ENCODE measurements around the gene POLL. TPM values are rescaled to one million over a fixed set of nuclear protein-coding genes. Genes with fewer than 3 reads are reported as not detected.

The POLL gene
- total RNA-seq: 20.3 TPM

DNA sequence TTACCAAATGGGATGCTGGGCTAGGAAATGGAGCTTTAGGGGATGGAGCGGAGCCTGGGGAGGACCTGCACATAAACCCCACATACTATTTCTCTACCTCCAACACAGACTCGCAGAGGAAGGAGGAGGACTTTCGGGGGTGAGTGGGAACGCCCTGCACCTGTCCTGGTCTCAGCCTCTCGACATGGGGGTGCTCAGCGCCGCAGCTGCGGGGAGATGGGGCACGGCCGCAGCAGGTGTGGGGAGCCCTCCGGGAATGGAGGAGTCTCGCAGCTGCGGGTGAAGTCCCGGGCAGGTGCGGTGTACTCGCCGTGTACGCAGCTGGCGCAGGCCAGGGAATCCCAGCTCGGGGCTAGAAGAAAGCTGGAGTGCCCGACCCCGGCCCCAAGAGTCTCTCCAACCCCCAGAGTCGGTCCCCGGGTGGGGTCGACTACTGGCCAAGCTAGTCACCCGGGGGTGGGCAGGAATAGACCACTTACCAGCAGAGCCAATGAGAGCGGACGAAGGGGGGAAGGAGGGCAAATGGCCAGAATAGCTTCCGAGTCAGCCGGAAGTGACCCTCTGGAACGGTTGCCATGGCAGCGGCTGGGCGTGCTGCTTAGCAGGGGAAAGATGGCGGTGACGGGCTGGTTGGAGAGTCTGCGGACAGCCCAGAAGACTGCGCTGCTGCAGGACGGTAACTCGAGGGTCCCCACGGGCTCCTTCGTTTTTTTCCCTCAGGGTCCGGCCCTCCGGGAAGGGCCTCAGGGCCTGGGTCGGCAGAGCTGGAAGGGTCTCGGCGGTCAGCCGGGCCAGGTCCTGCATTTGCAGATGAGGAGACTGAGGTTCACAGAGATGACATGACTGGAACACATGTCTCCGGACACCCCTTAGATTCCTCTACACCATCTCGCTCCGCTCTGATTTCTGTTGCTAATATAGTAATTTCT lies at the start of gene POLL, which contains the start of gene DPCD:
POLL (minus strand) TSS at position 533 of the 929 bp plus-strand sequence. CDS start 897 bp downstream, outside the sequence.
DPCD (plus strand) TSS at position 597 of the 929 bp plus-strand sequence; CDS start at position 613, 16 bp downstream.

Small RNA genes within 50 kb of the gene (small RNA-seq; reads per million reads assigned to genes)
- not detected for gene MIR3158-1 (ENCODE audit: low replicate concordance)
- gene RNU6-1165P (ENCODE audit: low replicate concordance): not detected

Other genes with a start within 250 kb of the POLL start
- gene BTRC, start 234.1 kb downstream of the POLL start, total RNA-seq: 52.9 TPM
- 12.8 TPM for gene DPCD, start 64 bp upstream of the POLL start, total RNA-seq
- 73.2 TPM for gene FBXW4, start 106.9 kb upstream of the POLL start, total RNA-seq
- not detected for gene FGF8, start 187.9 kb upstream of the POLL start, total RNA-seq
- 26.3 TPM for gene NPM3, start 195.2 kb upstream of the POLL start, total RNA-seq
- gene OGA, start 230.2 kb upstream of the POLL start, total RNA-seq: 475 TPM

All from parietal lobe (tissue), 2 donors.